DOHH2 (cell line): ENCODE data around the gene UNC5B.

Experiments
- EZH2phosphoT487 ChIP-seq: fragments of 200-600 bp; sonication (generic); IDR thresholded peaks from 2 replicates; pipeline ENCODE4 v1.6.1; 2017; ENCODE audit warnings: borderline replicate concordance, mild to moderate bottlenecking, antibody characterized with exemption, low read length, moderate library complexity, mixed read lengths
- TF ChIP-seq, protein P1 (sequence below): fragments of 200-600 bp; sonication (generic); IDR thresholded peaks from one replicate; pipeline ENCODE4 v1.5.1; 2014; ENCODE audit warnings: antibody characterized with exemption, mild to moderate bottlenecking, low read depth, low read length; ENCODE audit not compliant: poor library complexity, severe bottlenecking

DNA sequence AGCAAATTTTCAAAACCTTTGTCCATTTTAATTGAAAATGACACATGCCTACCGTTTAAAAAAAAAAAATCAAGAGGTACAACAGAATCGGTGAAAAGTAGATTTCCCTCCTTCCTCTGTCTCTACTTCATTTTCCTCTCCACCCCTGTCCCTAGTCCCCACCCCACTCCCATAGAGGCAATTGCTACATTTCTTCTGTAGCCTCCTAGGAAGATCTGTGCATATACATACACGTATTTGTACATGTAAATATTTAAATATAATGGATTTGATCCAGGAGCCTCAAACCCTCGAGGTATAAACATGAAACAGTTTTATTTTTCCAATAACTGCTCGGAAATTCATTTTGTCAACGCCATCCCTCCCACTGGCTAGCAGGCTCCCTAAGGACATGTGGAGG is 92.5 kb downstream of the UNC5B start:
- TF ChIP-seq, protein P1, sequence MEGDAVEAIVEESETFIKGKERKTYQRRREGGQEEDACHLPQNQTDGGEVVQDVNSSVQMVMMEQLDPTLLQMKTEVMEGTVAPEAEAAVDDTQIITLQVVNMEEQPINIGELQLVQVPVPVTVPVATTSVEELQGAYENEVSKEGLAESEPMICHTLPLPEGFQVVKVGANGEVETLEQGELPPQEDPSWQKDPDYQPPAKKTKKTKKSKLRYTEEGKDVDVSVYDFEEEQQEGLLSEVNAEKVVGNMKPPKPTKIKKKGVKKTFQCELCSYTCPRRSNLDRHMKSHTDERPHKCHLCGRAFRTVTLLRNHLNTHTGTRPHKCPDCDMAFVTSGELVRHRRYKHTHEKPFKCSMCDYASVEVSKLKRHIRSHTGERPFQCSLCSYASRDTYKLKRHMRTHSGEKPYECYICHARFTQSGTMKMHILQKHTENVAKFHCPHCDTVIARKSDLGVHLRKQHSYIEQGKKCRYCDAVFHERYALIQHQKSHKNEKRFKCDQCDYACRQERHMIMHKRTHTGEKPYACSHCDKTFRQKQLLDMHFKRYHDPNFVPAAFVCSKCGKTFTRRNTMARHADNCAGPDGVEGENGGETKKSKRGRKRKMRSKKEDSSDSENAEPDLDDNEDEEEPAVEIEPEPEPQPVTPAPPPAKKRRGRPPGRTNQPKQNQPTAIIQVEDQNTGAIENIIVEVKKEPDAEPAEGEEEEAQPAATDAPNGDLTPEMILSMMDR = no peak
- TF ChIP-seq EZH2phosphoT487 = no peak
